GM12874 (cell line): ENCODE data around the gene NUMB.

Experiments
- TF ChIP-seq, protein P1 (sequence below): IDR thresholded peaks from 2 replicates; pipeline ENCODE4 v1.5.1; 2011; ENCODE audit warnings: low read depth, mild to moderate bottlenecking, control low read depth, low read length, moderate library complexity; ENCODE audit not compliant: insufficient read depth

The NUMB gene

DNA sequence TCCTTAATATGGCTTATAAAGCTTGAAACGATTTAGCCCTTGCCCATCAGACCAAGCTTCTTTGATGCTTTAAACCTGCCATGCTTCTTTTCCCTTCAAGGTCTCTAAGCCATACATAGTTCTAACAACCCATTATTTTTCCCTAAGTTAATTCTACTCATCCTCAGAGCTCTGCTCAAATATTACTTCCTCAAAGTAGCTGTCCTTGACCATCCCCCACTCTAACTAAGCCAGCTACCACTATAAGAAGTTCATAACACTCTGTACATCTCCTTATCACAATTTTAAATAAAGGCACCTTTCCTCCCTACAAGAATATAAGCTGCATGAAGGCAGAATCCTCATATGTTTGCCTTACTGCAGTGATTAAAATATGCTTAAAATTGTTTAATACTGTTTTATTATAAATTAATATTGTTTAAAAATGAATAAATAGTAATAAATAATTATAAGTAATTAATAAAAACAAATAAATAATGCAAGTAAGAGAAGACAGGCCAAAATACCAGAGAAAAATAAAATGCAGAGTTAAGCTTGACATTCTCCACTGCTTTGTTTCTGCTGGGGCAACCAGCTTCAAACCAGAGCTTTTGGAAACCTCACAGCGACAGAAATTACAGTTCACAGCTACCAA is 76.8 kb downstream of the NUMB start:
- TF ChIP-seq, protein P1, sequence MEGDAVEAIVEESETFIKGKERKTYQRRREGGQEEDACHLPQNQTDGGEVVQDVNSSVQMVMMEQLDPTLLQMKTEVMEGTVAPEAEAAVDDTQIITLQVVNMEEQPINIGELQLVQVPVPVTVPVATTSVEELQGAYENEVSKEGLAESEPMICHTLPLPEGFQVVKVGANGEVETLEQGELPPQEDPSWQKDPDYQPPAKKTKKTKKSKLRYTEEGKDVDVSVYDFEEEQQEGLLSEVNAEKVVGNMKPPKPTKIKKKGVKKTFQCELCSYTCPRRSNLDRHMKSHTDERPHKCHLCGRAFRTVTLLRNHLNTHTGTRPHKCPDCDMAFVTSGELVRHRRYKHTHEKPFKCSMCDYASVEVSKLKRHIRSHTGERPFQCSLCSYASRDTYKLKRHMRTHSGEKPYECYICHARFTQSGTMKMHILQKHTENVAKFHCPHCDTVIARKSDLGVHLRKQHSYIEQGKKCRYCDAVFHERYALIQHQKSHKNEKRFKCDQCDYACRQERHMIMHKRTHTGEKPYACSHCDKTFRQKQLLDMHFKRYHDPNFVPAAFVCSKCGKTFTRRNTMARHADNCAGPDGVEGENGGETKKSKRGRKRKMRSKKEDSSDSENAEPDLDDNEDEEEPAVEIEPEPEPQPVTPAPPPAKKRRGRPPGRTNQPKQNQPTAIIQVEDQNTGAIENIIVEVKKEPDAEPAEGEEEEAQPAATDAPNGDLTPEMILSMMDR, result no peak

DNA sequence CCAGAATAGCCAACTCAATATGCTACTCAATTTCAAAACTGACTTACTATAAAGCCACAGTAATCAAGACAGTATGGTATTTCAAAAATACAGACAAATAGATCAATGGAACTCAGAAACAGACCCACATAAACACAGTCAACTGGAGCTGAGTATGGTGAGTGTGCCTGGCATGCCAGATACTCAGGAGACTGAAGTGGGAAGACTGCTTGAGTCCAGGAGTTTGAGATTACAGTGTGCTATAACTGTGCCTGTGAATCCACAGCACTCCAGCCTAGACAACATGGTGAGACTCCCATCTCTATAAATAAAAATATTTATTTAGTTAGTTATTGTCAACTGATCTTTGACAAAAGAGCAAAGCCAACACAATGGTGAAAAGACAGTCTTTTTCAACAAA is 81.8 kb downstream of the NUMB start:
- TF ChIP-seq, protein P1, result no peak

DNA sequence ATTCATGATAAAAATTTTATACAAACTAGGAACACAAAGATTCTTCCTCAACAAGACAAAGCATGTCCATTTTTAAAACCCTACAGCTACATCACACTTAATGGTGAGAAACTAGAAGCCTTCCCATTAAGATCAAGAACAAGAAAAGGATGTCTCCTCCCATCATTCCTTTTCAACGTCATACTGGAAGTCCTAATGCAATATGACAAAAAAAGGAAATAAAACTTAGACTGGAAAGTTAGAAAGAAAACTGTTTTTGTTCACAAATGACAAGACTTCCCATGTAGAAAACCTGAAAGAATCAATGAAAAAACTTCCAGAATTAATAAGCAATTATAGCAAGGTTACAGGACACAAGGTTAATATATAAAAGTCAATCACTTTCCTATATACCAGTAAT is 82.5 kb downstream of the NUMB start:
- TF ChIP-seq, protein P1, result no peak

- TF ChIP-seq, protein P1, result no peak
Measured at GRCh38 chr14:73374218-73374617, 84.1 kb downstream of the NUMB start.

DNA sequence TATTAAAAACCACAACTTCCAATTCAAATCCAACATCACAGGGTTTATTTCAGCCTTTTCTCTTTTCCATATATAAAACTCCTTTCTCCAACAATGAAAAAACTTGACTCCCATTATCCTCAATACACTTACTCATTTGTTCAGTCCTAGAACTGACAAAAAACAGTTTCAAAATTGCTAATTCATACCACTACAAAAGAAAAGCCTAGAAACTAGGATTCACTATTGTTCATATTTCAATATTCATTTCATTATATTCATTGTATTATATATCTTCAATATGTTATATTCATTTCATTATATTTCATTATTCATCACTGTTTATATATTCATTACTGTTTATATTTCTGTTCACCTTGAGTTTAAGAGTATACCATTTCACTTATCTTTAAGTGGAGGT is 85.8 kb downstream of the NUMB start:
- TF ChIP-seq, protein P1, result no peak

- TF ChIP-seq, protein P1, result no peak
Measured at GRCh38 chr14:73370561-73370960, 87.8 kb downstream of the NUMB start.

- TF ChIP-seq, protein P1, result no peak
Measured at GRCh38 chr14:73369428-73369827, 88.9 kb downstream of the NUMB start.

DNA sequence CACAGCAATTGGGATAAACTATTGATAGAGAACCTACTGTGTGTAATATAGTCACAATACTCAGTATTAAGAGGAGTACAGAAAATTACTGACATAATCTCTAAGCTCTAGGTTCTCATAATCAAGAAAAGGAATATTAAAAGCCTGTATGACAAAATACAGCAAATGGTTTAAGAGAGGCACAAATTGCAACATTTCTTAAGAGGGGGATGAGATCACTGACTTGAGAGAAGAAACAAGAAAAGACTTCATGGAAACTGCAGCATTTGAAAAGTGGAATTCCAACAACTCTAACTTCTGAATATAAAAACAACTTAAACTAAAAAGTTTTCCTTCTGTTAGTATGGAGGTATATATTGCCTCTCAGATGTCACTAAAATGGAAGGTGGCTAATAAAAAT is 89.7 kb downstream of the NUMB start:
- TF ChIP-seq, protein P1, result no peak
